Activated CD4-positive, alpha-beta T cell treated with anti-CD3 and anti-CD28 coated beads for 24 hours (primary cell): ENCODE measurements around the gene INHBC.

Experiments
- DNase-seq, 2 donors: peaks; one replicate each; pipeline ENCODE4 v3.0.0-alpha.2; 2020; ENCODE audit warnings: low read depth in 2 of 2

Gene INHBC

GRCh38 chr12:57454566-57455373, 20.2 kb downstream of the INHBC start, which contains the start of gene INHBE:
Gene INHBE (plus strand): TSS chr12:57455307. CDS start chr12:57455537, 230 bp downstream.
- DNase-seq: no peak

- DNase-seq: no peak
These were observed 21.0 kb downstream of the INHBC start for GRCh38 chr12:57455374-57456144.

- no peak for DNase-seq
These were observed 21.6 kb downstream of the INHBC start for GRCh38 chr12:57456145-57456700.

GRCh38 chr12:57456737-57457490, 22.3 kb downstream of the INHBC start:
- no peak for DNase-seq

- no peak for DNase-seq
These were observed 24.1 kb downstream of the INHBC start for GRCh38 chr12:57458665-57459054.

- DNase-seq: peak; percentile 90 to 95
These were observed 24.6 kb downstream of the INHBC start for GRCh38 chr12:57459055-57459749.

- no peak for DNase-seq
These were observed 25.3 kb downstream of the INHBC start, which contains the start of gene GLI1 for GRCh38 chr12:57459750-57460467. Gene GLI1 (plus strand): TSS chr12:57459785. CDS start chr12:57463692, 3,907 bp downstream.

- no peak for DNase-seq
These were observed 25.8 kb downstream of the INHBC start for GRCh38 chr12:57460468-57460784.

GRCh38 chr12:57460841-57461275, 26.3 kb downstream of the INHBC start:
- no peak for DNase-seq

- DNase-seq: no peak
These were observed 26.8 kb downstream of the INHBC start for GRCh38 chr12:57461276-57461916.

GRCh38 chr12:57461917-57462250, 27.3 kb downstream of the INHBC start:
- DNase-seq: no peak

GRCh38 chr12:57462251-57462911, 27.8 kb downstream of the INHBC start:
- peak; percentile 87 to 89 for DNase-seq

- no peak for DNase-seq
These were observed 28.3 kb downstream of the INHBC start for GRCh38 chr12:57462912-57463253.

GRCh38 chr12:57464569-57464968, 30.0 kb downstream of the INHBC start:
- no peak for DNase-seq

- DNase-seq: no peak
These were observed 30.6 kb downstream of the INHBC start for GRCh38 chr12:57465030-57465746.

- no peak for DNase-seq
These were observed 31.3 kb downstream of the INHBC start for GRCh38 chr12:57465747-57466505.

GRCh38 chr12:57467212-57467874, 32.8 kb downstream of the INHBC start:
- no peak for DNase-seq

GRCh38 chr12:57467915-57468314, 33.3 kb downstream of the INHBC start:
- no peak for DNase-seq
